HUES64 (cell line): Measurements from ENCODE around the gene COL7A1.

ENCODE experiments used
- H3K27ac ChIP-seq: 2 replicates; pipeline ENCODE4 v1.7.0; 2013; ENCODE audit warnings: low read depth, low read length, inconsistent platforms
- H3K27me3 ChIP-seq: 2 replicates; pipeline ENCODE4 v1.6.1; 2013; ENCODE audit warnings: mild to moderate bottlenecking, low read length; ENCODE audit not compliant: insufficient read depth
- H3K36me3 ChIP-seq: 2 replicates; pipeline ENCODE4 v1.6.1; 2013; ENCODE audit warnings: mild to moderate bottlenecking, low read length; ENCODE audit not compliant: insufficient read depth
- H3K4me1 ChIP-seq: 2 replicates; pipeline ENCODE4 v1.6.1; 2013; ENCODE audit warnings: mild to moderate bottlenecking, low read length, moderate library complexity; ENCODE audit not compliant: insufficient read depth
- H3K4me3 ChIP-seq: 2 replicates; pipeline ENCODE4 v1.5.1; 2013; ENCODE audit warnings: mild to moderate bottlenecking, low read length, moderate library complexity
- H3K9ac ChIP-seq: 2 replicates; pipeline ENCODE4 v1.6.1; 2013; ENCODE audit warnings: mild to moderate bottlenecking, low read depth, low read length
- H3K9me3 ChIP-seq: 2 replicates; pipeline ENCODE4 v1.6.1; 2013; ENCODE audit warnings: low read depth, low read length; ENCODE audit not compliant: insufficient read depth
- WGBS: fragments of 150-250, 120-280 bp; methylation state at CpG from one replicate; pipeline ENCODE4 v1.1.7; 2013; ENCODE audit warnings: missing lambda C conversion rate; 5-methylcytosine and 5-hydroxymethylcytosine counted together

COL7A1 gene

DNA sequence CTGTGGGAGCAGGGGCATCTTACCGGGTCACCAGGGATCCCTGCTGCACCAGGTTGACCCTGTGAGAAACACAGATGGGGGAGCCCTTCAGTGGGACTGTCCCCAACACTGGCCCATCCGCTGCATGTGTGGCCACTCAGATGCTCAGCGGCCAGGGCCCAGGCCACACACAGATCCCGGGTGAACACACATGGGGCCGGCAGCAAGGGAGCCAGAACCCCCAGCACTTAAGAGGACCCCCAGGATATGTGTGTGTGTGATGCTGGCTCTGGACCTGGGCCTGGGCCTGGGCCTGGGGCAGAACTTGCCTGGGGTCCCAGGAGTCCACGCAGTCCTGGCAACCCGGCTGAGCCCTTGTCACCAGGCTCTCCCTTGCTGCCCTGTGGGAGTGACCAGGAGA lies 26.7 kb downstream of the COL7A1 start:
- no peaks in the 10 kb centered on the region for H3K27me3 ChIP-seq
- no peak overlapping the region for H3K4me3 ChIP-seq
- 95% methylated on average over 7 of the region's 7 CpGs for WGBS
- peaks cover under 1% of the 10 kb centered on the region; the same call in 1 of the 2 replicates for H3K4me1 ChIP-seq
- H3K9ac ChIP-seq = no peak overlapping the region
- no peaks in the 10 kb centered on the region for H3K9me3 ChIP-seq
- H3K36me3 ChIP-seq = peaks cover 10% of the 10 kb centered on the region
- no peak overlapping the region for H3K27ac ChIP-seq

- Histone ChIP-seq H3K9me3 (no peaks in the 10 kb centered on the region), H3K4me3 (no peak overlapping the region), H3K27ac (no peak overlapping the region), H3K9ac (no peak overlapping the region), H3K36me3 (peaks cover 4% of the 10 kb centered on the region; the same call in 1 of the 2 replicates), H3K27me3 (no peaks in the 10 kb centered on the region), H3K4me1 (peaks cover 5% of the 10 kb centered on the region; the same call in 1 of the 2 replicates)
- 93% methylated on average over 11 of the region's 11 CpGs for WGBS
Measured at GRCh38 chr3:48567500-48567899, 27.6 kb downstream of the COL7A1 start.

GRCh38 chr3:48567090-48567489 lies 28.0 kb downstream of the COL7A1 start:
- peaks cover 5% of the 10 kb centered on the region; the same call in 1 of the 2 replicates for H3K4me1 ChIP-seq
- peaks cover 2% of the 10 kb centered on the region; the same call in 1 of the 2 replicates for H3K36me3 ChIP-seq
- no peaks in the 10 kb centered on the region for H3K27me3 ChIP-seq
- WGBS = 89% methylated on average over 5 of the region's 5 CpGs
- no peaks in the 10 kb centered on the region for H3K9me3 ChIP-seq
- H3K9ac ChIP-seq = no peak overlapping the region
- no peak overlapping the region for H3K27ac ChIP-seq
- H3K4me3 ChIP-seq = no peak overlapping the region

- peaks cover 6% of the 10 kb centered on the region; the same call in 1 of the 2 replicates for H3K4me1 ChIP-seq
- H3K36me3 ChIP-seq = no peaks in the 10 kb centered on the region; the same call in 1 of the 2 replicates
- H3K9me3 ChIP-seq = no peaks in the 10 kb centered on the region
- H3K27me3 ChIP-seq = no peaks in the 10 kb centered on the region
- no peak overlapping the region for H3K9ac ChIP-seq
- 93% methylated on average over 9 of the region's 9 CpGs for WGBS
- H3K27ac ChIP-seq = no peak overlapping the region
- no peak overlapping the region for H3K4me3 ChIP-seq
Measured at GRCh38 chr3:48566401-48566760, 28.7 kb downstream of the COL7A1 start.

GRCh38 chr3:48565591-48566400 lies 29.3 kb downstream of the COL7A1 start:
- Histone ChIP-seq H3K9ac (no peak overlapping the region), H3K9me3 (no peaks in the 10 kb centered on the region), H3K4me3 (no peak overlapping the region), H3K36me3 (no peaks in the 10 kb centered on the region; the same call in 1 of the 2 replicates), H3K27ac (no peak overlapping the region), H3K27me3 (no peaks in the 10 kb centered on the region), H3K4me1 (peaks cover 10% of the 10 kb centered on the region)
- WGBS = 91% methylated on average over 7 of the region's 7 CpGs

GRCh38 chr3:48565186-48565585 lies 29.9 kb downstream of the COL7A1 start:
- Histone ChIP-seq H3K9ac (no peak overlapping the region), H3K27ac (no peak overlapping the region), H3K36me3 (no peaks in the 10 kb centered on the region; the same call in 1 of the 2 replicates), H3K27me3 (no peaks in the 10 kb centered on the region), H3K4me1 (peaks cover 16% of the 10 kb centered on the region), H3K9me3 (no peaks in the 10 kb centered on the region), H3K4me3 (no peak overlapping the region)
- 93% methylated on average over 11 of the region's 11 CpGs for WGBS

GRCh38 chr3:48564667-48565066 lies 30.5 kb downstream of the COL7A1 start:
- Histone ChIP-seq H3K27ac (no peak overlapping the region), H3K36me3 (no peaks in the 10 kb centered on the region; the same call in 1 of the 2 replicates), H3K4me3 (no peak overlapping the region), H3K9me3 (no peaks in the 10 kb centered on the region), H3K27me3 (no peaks in the 10 kb centered on the region), H3K4me1 (peaks cover 17% of the 10 kb centered on the region), H3K9ac (no peak overlapping the region)
- 93% methylated on average over 11 of the region's 11 CpGs for WGBS

- H3K9ac ChIP-seq = no peak overlapping the region
- H3K27ac ChIP-seq = no peak overlapping the region
- H3K9me3 ChIP-seq = no peaks in the 10 kb centered on the region
- H3K27me3 ChIP-seq = no peaks in the 10 kb centered on the region
- no peak overlapping the region for H3K4me3 ChIP-seq
- no peaks in the 10 kb centered on the region; the same call in 1 of the 2 replicates for H3K36me3 ChIP-seq
- WGBS = 85% methylated on average over 10 of the region's 10 CpGs
- peaks cover 17% of the 10 kb centered on the region for H3K4me1 ChIP-seq
Measured at GRCh38 chr3:48564022-48564421, 31.1 kb downstream of the COL7A1 start.

DNA sequence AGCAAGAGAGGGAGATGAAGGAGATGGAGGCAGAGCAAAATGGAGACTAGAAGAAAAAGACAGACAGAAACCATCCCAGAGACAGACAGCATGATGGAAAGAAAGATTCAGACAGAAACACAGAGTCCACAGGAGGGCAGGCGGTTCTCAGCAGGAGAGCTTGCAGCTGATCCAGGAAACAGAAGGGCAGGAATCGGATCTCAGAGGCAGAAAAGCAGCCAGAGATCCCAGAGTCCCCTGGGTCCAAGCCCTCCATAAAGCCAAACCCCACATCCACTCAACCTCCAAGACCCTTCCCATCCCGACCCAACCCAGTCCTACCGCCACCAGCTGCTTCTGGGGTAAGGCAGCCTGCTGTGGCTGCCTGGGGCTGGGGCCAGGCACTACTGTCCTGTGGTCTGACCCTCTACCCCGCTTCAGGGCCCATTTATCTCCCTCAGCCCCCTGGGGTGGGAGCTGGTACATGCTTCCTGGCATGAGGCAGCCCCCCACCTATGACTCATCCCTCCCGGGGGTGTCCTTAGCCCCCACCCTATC lies 31.7 kb downstream of the COL7A1 start, which contains the start of gene UCN2:
Gene UCN2, minus strand, starts transcription at position 400 of the 537 bp plus-strand sequence. CDS start 657 bp downstream, outside the sequence.
- Histone ChIP-seq H3K9me3 (no peaks in the 10 kb centered on the region), H3K9ac (no peak within 1 kb of the TSS; the same call in 1 of the 2 replicates), H3K36me3 (no peaks in the 10 kb centered on the region; the same call in 1 of the 2 replicates), H3K4me3 (no peak within 1 kb of the TSS), H3K4me1 (peaks cover 17% of the 10 kb centered on the region), H3K27ac (no peak within 1 kb of the TSS), H3K27me3 (no peaks in the 10 kb centered on the region)
- 62% methylated on average over 6 of the region's 6 CpGs for WGBS

DNA sequence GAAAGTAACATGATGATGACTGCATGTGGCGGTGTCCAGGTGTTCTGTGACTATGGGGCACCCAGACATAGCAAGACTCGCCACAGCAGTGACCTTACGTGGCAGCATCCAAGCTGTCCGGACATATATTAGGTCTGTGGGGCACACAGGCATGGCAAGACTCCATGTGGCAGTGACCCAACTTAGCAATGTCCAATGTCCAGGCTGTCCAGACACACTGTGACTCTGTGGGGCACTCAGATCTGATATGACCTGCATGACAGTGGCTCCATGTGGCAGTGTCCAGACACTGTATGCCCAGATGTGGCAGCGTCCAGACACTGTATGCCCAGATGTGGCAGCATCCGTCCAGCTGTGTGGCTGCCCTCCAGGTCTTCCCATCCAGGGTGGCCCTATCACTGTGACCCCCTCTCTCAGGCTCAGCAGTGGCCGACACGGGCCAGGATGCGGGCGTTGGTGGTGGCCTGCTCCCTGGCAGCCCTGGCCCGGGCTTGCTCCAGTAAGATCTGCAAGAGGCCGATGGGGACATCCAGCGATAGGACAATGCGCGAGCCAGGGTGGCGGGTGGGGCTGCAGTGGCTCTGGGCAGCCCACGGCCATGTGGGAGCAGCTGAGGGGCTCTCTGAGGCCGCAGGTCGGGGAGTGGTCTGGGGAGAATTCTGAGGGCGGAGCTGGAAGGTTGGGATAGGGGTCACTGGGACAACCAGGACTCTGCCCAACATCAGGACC lies 32.6 kb downstream of the COL7A1 start:
- WGBS = 94% methylated on average over 20 of the region's 20 CpGs
- no peaks in the 10 kb centered on the region for H3K9me3 ChIP-seq
- H3K27me3 ChIP-seq = no peaks in the 10 kb centered on the region
- H3K4me1 ChIP-seq = peaks cover 21% of the 10 kb centered on the region
- H3K27ac ChIP-seq = no peak overlapping the region
- no peaks in the 10 kb centered on the region; the same call in 1 of the 2 replicates for H3K36me3 ChIP-seq
- no peak overlapping the region; the same call in 1 of the 2 replicates for H3K9ac ChIP-seq
- no peak overlapping the region for H3K4me3 ChIP-seq
